ENCODE measurements around the gene FBXO36. TPM values are rescaled to one million over a fixed set of nuclear protein-coding genes. Genes with fewer than 3 reads are reported as not detected.
A peak's percentile ranks its signal among the peaks of the same experiment; 100 is the strongest.

The FBXO36 gene
- total and polyA plus RNA-seq, 10 of the 15 experiments (the other 5 are each of a cell fraction or from before 2014, with no cell fraction given), result 0.79 to 2.7 (median 1.3) TPM

GRCh38 chr2:229921101-229921891, 1.0 kb upstream of the FBXO36 start (continued):
- no peak for TF ChIP-seq ASH2L (IDR thresholded peaks at IDR 0.05; ENCODE audit: borderline replicate concordance, low read depth)
- TF ChIP-seq GABPA (IDR thresholded peaks at IDR 0.05; ENCODE audit: low read depth), result peak; percentile 89
- TF ChIP-seq FOXK2 (IDR thresholded peaks at IDR 0.05), result no peak
- TF ChIP-seq IRF4 (IDR thresholded peaks at IDR 0.05; ENCODE audit: low read depth, low read length), result 0 out of 2 replicates have a peak, but pooled peaks have one; percentile 32
- peak; percentile 90 for TF ChIP-seq ZBTB40 (IDR thresholded peaks at IDR 0.05; ENCODE audit: borderline replicate concordance)
- no peak for TF ChIP-seq JUND (IDR thresholded peaks at IDR 0.05; ENCODE audit: low read depth, low read length)
- TF ChIP-seq ZNF687 (IDR thresholded peaks at IDR 0.05), result no peak
- TF ChIP-seq SIX5 (IDR thresholded peaks at IDR 0.05; ENCODE audit: low read depth, low read length, severe bottlenecking), result no peak
- no peak for TF ChIP-seq BRCA1 (IDR thresholded peaks at IDR 0.05; ENCODE audit: low read depth, low read length)
- peak; percentile 37 for TF ChIP-seq RUNX3 (IDR thresholded peaks at IDR 0.05; ENCODE audit: low read length)
- no peak; the same call in 1 of the 2 replicates for TF ChIP-seq HDGF (IDR thresholded peaks at IDR 0.05)
- TF ChIP-seq HSF1 (IDR thresholded peaks at IDR 0.05; ENCODE audit: low read depth, low read length), result no peak
- TF ChIP-seq ZZZ3 (IDR thresholded peaks at IDR 0.05; ENCODE audit: control insufficient read depth, insufficient read length, low read depth), result no peak
- TF ChIP-seq TCF12 (IDR thresholded peaks at IDR 0.05; ENCODE audit: low read depth, low read length), result no peak
- TF ChIP-seq MLLT1 (IDR thresholded peaks at IDR 0.05), result peak; percentile 31; the same call in 1 of the 2 replicates

Data from GM12878 (cell line).